ENCODE measurements around the gene TTC32.

DNA sequence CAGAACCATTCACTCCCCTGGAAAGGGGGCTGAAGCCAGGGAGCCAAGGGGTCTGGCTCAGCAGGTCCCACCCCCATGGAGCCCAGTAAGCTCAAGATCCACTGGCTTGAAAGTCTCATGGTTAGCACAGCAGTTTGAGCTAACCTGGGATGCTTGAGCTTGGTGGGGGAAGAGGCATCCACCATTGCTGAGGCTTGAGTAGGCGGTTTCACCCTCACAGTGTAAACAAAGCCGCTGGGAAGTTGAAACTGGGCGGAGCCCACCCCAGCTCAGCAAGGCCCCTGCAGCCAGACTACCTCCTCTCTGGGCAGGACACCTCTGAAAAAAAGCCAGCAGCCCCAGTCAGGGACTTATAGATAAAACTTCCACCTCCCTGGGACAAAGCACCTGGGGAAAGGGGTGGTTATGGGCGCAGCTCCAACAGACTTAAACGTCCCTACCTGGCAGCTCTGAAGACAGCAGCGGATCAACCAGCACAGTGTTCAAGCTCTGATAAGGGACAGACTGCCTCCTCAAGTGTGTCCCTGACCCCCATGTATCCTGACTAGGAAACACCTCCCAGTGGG is 14.7 kb upstream of the TTC32 start:
- TF ChIP-seq GATA2 (IDR thresholded peaks at IDR 0.05; ENCODE audit: low read depth, low read length) = no peak
- TF ChIP-seq GATA3 (IDR thresholded peaks at IDR 0.05; ENCODE audit: low read depth, low read length) = no peak

All from SH-SY5Y (cell line).